Mesenchymal stem cell (in vitro differentiated cells and primary cell): Measurements from ENCODE around the gene UBAC2.
A peak's percentile ranks its signal among the peaks of the same experiment; 100 is the strongest.

Source experiments
- DNase-seq: peaks from one replicate; pipeline ENCODE4 v3.0.0-alpha.2; 2013
- H2AFZ ChIP-seq: one replicate; pipeline ENCODE4 v1.6.1; 2013; ENCODE audit warnings: low read depth, mild to moderate bottlenecking, control low read depth, inconsistent platforms, low read length, moderate library complexity
- H2AK5ac ChIP-seq: 2 replicates; pipeline ENCODE4 v1.6.1; 2013; ENCODE audit warnings: low read length, moderate library complexity, mild to moderate bottlenecking, inconsistent platforms; ENCODE audit not compliant: severe bottlenecking
- H2BK120ac ChIP-seq: one replicate; pipeline ENCODE4 v1.6.1; 2013; ENCODE audit warnings: low read depth, mild to moderate bottlenecking, inconsistent platforms, low read length, moderate library complexity
- H2BK12ac ChIP-seq, 2 experiments: one replicate each; pipeline ENCODE4 v1.6.1; 2013; ENCODE audit warnings: inconsistent platforms in 2 of 2, low read length in 2 of 2, mild to moderate bottlenecking in 2 of 2, moderate library complexity in 2 of 2, control low read depth in 1 of 2
- H2BK15ac ChIP-seq: one replicate; pipeline ENCODE4 v1.6.1; 2013; ENCODE audit warnings: mild to moderate bottlenecking, low read depth, inconsistent platforms; ENCODE audit not compliant: poor library complexity, severe bottlenecking
- H2BK5ac ChIP-seq: 2 replicates; pipeline ENCODE4 v1.6.1; 2013; ENCODE audit warnings: low read depth, mild to moderate bottlenecking, low read length, control low read depth, inconsistent platforms; ENCODE audit not compliant: poor library complexity, severe bottlenecking
- H3K14ac ChIP-seq, 2 experiments: one replicate each; pipeline ENCODE4 v1.6.1; 2013; ENCODE audit warnings: inconsistent platforms in 2 of 2, low read length in 2 of 2, control low read depth in 1 of 2, mild to moderate bottlenecking in 1 of 2, moderate library complexity in 1 of 2
- H3K18ac ChIP-seq, 2 experiments: one replicate each; pipeline ENCODE4 v1.6.1; 2013; ENCODE audit warnings: inconsistent platforms in 2 of 2, low read length in 2 of 2, control low read depth in 1 of 2, low read depth in 1 of 2, mild to moderate bottlenecking in 1 of 2
- H3K23ac ChIP-seq, 2 experiments: one replicate each; pipeline ENCODE4 v1.6.1; 2013; ENCODE audit warnings: inconsistent platforms in 2 of 2, low read length in 2 of 2, mild to moderate bottlenecking in 2 of 2, moderate library complexity in 2 of 2, control low read depth in 1 of 2
- H3K27ac ChIP-seq: 2 replicates; pipeline ENCODE4 v1.5.1; 2013; ENCODE audit warnings: mild to moderate bottlenecking, moderate library complexity, low read length, control low read depth, inconsistent platforms; ENCODE audit not compliant: poor library complexity, severe bottlenecking
- H3K27me3 ChIP-seq, 2 experiments: 2 replicates each; pipeline versions ENCODE4 v1.6.1 to v1.7.0; 2013; ENCODE audit warnings: low read length in 2 of 2, mild to moderate bottlenecking in 2 of 2, moderate library complexity in 2 of 2, control low read depth in 1 of 2, inconsistent platforms in 1 of 2; ENCODE audit not compliant: control insufficient read depth in 1 of 2, insufficient read depth in 1 of 2
- H3K36me3 ChIP-seq, 2 experiments: 2 replicates each; pipeline versions ENCODE4 v1.6.1 to v1.7.0; 2013; ENCODE audit warnings: low read length in 2 of 2, control low read depth in 1 of 2, inconsistent platforms in 1 of 2, low read depth in 1 of 2, mild to moderate bottlenecking in 1 of 2; ENCODE audit not compliant: insufficient read depth in 2 of 2, control insufficient read depth in 1 of 2
- H3K4ac ChIP-seq, 2 experiments: one replicate each; pipeline ENCODE4 v1.6.1; 2013; ENCODE audit warnings: inconsistent platforms in 2 of 2, low read length in 2 of 2, mild to moderate bottlenecking in 2 of 2, moderate library complexity in 2 of 2, control low read depth in 1 of 2, low read depth in 1 of 2
- H3K4me1 ChIP-seq: 2 replicates; pipeline ENCODE4 v1.6.1; 2013; ENCODE audit warnings: low read depth, low read length, control low read depth; ENCODE audit not compliant: control insufficient read depth, insufficient read depth
- H3K4me2 ChIP-seq: 2 replicates; pipeline ENCODE4 v1.6.1; 2013; ENCODE audit warnings: low read length, mild to moderate bottlenecking, inconsistent platforms; ENCODE audit not compliant: poor library complexity, severe bottlenecking
- H3K4me3 ChIP-seq, 2 experiments: 2 replicates each; pipeline versions ENCODE4 v1.5.1 to v1.7.0; 2013; ENCODE audit warnings: low read length in 2 of 2, mild to moderate bottlenecking in 2 of 2, control low read depth in 1 of 2, low read depth in 1 of 2; ENCODE audit not compliant: insufficient read depth in 1 of 2
- H3K79me1 ChIP-seq: replicated peaks from 2 replicates; pipeline ENCODE4 v1.6.1; 2013; ENCODE audit warnings: mild to moderate bottlenecking, control low read depth, low read length, inconsistent platforms; ENCODE audit not compliant: poor library complexity, severe bottlenecking
- H3K9ac ChIP-seq: 2 replicates; pipeline ENCODE4 v1.7.0; 2013; ENCODE audit warnings: mild to moderate bottlenecking, low read length, moderate library complexity
- H3K9me3 ChIP-seq: 2 replicates; pipeline ENCODE4 v1.7.0; 2013; ENCODE audit warnings: mild to moderate bottlenecking, low read length; ENCODE audit not compliant: control insufficient read depth
- H4K8ac ChIP-seq: one replicate; pipeline ENCODE4 v1.6.1; 2013; ENCODE audit warnings: inconsistent platforms, mild to moderate bottlenecking, low read length, moderate library complexity
- H4K91ac ChIP-seq: one replicate; pipeline ENCODE4 v1.6.1; 2013; ENCODE audit warnings: mild to moderate bottlenecking, low read length, inconsistent platforms
- WGBS: methylation state at CpG from one replicate; pipeline ENCODE4 v1.1.7; 2013; ENCODE audit warnings: mixed read lengths; 5-methylcytosine and 5-hydroxymethylcytosine counted together

Gene UBAC2

GRCh38 chr13:99357941-99358340 is 157.3 kb downstream of the UBAC2 start:
- Histone ChIP-seq H4K91ac (peak overlapping the region; percentile 82), H3K18ac (peak overlapping the region; percentile 34 to 81), H2AFZ (no peak overlapping the region), H3K27me3 (no peaks in the 10 kb centered on the region), H3K27ac (no peak overlapping the region), H2BK5ac (no peak overlapping the region), H2AK5ac (no peak overlapping the region), H2BK15ac (peak overlapping the region; percentile 74), H2BK120ac (peak overlapping the region; percentile 64), H3K4ac (peak overlapping the region; percentile 42 to 57), H2BK12ac (peak overlapping the region; percentile 75 to 89), H3K4me1 (peaks cover 18% of the 10 kb centered on the region), H3K4me3 (no peak overlapping the region), H3K14ac (peak overlapping the region in 1 of 2 experiments; percentile 45), H3K36me3 (peaks cover 28 to 29% of the 10 kb centered on the region in 2 experiments), H3K23ac (no peak overlapping the region), H3K4me2 (no peak overlapping the region), H3K79me1 (peaks cover 34% of the 10 kb centered on the region), H3K9me3 (no peaks in the 10 kb centered on the region), H4K8ac (peak overlapping the region; percentile 78), H3K9ac (no peak overlapping the region)
- DNase-seq: no peak
- 83% methylated on average over 5 of the region's 6 CpGs for WGBS

- peaks cover 13% of the 10 kb centered on the region for H3K4me1 ChIP-seq
- no peak overlapping the region for H3K27ac ChIP-seq
- peak overlapping the region; percentile 64 for H4K91ac ChIP-seq
- no peak overlapping the region for H2BK5ac ChIP-seq
- peaks cover 25 to 28% of the 10 kb centered on the region in 2 experiments for H3K36me3 ChIP-seq
- no peaks in the 10 kb centered on the region for H3K9me3 ChIP-seq
- H2AK5ac ChIP-seq: no peak overlapping the region
- no peak overlapping the region for H3K14ac ChIP-seq
- no peak overlapping the region for H3K23ac ChIP-seq
- no peak overlapping the region for H2BK120ac ChIP-seq
- no peak overlapping the region for H3K4ac ChIP-seq
- peak overlapping the region in 1 of 2 experiments; percentile 14 for H3K18ac ChIP-seq
- no peaks in the 10 kb centered on the region for H3K27me3 ChIP-seq
- no peak overlapping the region for H2AFZ ChIP-seq
- H2BK15ac ChIP-seq: no peak overlapping the region
- WGBS: 83% methylated on average over 6 of the region's 6 CpGs
- H3K4me2 ChIP-seq: no peak overlapping the region
- no peak for DNase-seq
- peak overlapping the region; percentile 15 to 71 for H2BK12ac ChIP-seq
- no peak overlapping the region for H3K4me3 ChIP-seq
- H3K9ac ChIP-seq: no peak overlapping the region
- peaks cover 28% of the 10 kb centered on the region for H3K79me1 ChIP-seq
- no peak overlapping the region for H4K8ac ChIP-seq
Observed at GRCh38 chr13:99359528-99359927, 158.9 kb downstream of the UBAC2 start.

- Histone ChIP-seq H3K79me1 (peaks cover 23% of the 10 kb centered on the region), H3K4ac (peak overlapping the region in 1 of 2 experiments; percentile 43), H3K27me3 (no peaks in the 10 kb centered on the region), H3K4me1 (peaks cover 8% of the 10 kb centered on the region), H3K36me3 (peaks cover 18 to 28% of the 10 kb centered on the region in 2 experiments), H2AK5ac (no peak overlapping the region), H3K14ac (no peak overlapping the region), H2BK5ac (no peak overlapping the region), H4K8ac (peak overlapping the region; percentile 31), H3K4me2 (no peak overlapping the region), H3K4me3 (no peak overlapping the region), H3K9me3 (no peaks in the 10 kb centered on the region), H3K23ac (peak overlapping the region in 1 of 2 experiments; percentile 63), H4K91ac (peak overlapping the region; percentile 66), H2AFZ (no peak overlapping the region), H3K18ac (peak overlapping the region; percentile 65 to 73), H3K27ac (no peak overlapping the region), H2BK12ac (peak overlapping the region in 1 of 2 experiments; percentile 94), H3K9ac (no peak overlapping the region), H2BK120ac (no peak overlapping the region), H2BK15ac (no peak overlapping the region)
- 97% methylated on average over 10 of the region's 10 CpGs for WGBS
- no peak for DNase-seq
Observed at GRCh38 chr13:99360696-99361095, 160.0 kb downstream of the UBAC2 start.

GRCh38 chr13:99361197-99361596 is 160.5 kb downstream of the UBAC2 start:
- no peak overlapping the region for H4K8ac ChIP-seq
- no peak for DNase-seq
- H3K36me3 ChIP-seq: peaks cover 18 to 28% of the 10 kb centered on the region in 2 experiments
- no peak overlapping the region for H3K4me3 ChIP-seq
- peaks cover 23% of the 10 kb centered on the region for H3K79me1 ChIP-seq
- no peak overlapping the region for H3K23ac ChIP-seq
- H2AK5ac ChIP-seq: no peak overlapping the region
- H3K18ac ChIP-seq: peak overlapping the region in 1 of 2 experiments; percentile 34
- H2AFZ ChIP-seq: no peak overlapping the region
- H3K4me1 ChIP-seq: peaks cover 4% of the 10 kb centered on the region
- H2BK12ac ChIP-seq: no peak overlapping the region
- no peak overlapping the region for H2BK120ac ChIP-seq
- H3K14ac ChIP-seq: no peak overlapping the region
- H2BK5ac ChIP-seq: no peak overlapping the region
- H3K4ac ChIP-seq: no peak overlapping the region
- H2BK15ac ChIP-seq: no peak overlapping the region
- H3K9ac ChIP-seq: no peak overlapping the region
- H3K4me2 ChIP-seq: no peak overlapping the region
- no peaks in the 10 kb centered on the region for H3K27me3 ChIP-seq
- no peaks in the 10 kb centered on the region for H3K9me3 ChIP-seq
- no CpG with 5 or more reads among the region's 3 CpGs for WGBS
- no peak overlapping the region for H4K91ac ChIP-seq
- no peak overlapping the region for H3K27ac ChIP-seq
